IMR-90 (cell line): ENCODE results near the gene CLDN24. TPM values are rescaled to one million over a fixed set of nuclear protein-coding genes. Genes with fewer than 3 reads are reported as not detected.

Source experiments
- ATAC-seq: fragments of 200-7000 bp; cut with Tn5 transposase; 2 replicates; pipeline ENCODE4 v1.9.1; 2020; ENCODE audit warnings: low read depth, mild to moderate bottlenecking, moderate library complexity
- BruUV-seq: library from RNA; stranded (reverse); fragments of 400-500 nt; replicated peaks from 2 replicates; lab custom pipeline; 2021; lab: Mats Ljungman, UMichigan
- CTCF ChIA-PET: fragments of 300-600 bp; formaldehyde crosslinking; extraction: SDS; loops from one replicate; lab custom pipeline; 2021; ENCODE audit warnings: antibody characterized with exemption; lab: Yijun Ruan, JAX
- POLR2A ChIA-PET: fragments of 300-600 bp; sonication (Branson Sonifier 250); formaldehyde crosslinking; loops from one replicate; lab custom pipeline; 2022; ENCODE audit warnings: antibody characterized with exemption; ENCODE audit not compliant: unreplicated experiment; lab: Charles Lee
- DNase-seq: peaks from one replicate; pipeline ENCODE4 v3.0.0; 2013
- H2AFZ ChIP-seq: replicated peaks from 2 replicates; pipeline ENCODE3; 2013; ENCODE audit warnings: low read length, mild to moderate bottlenecking; ENCODE audit not compliant: poor library complexity
- H2AK5ac ChIP-seq: 2 replicates; pipeline ENCODE4 v1.6.1; 2013; ENCODE audit warnings: low read depth, low read length, inconsistent platforms
- H2AK9ac ChIP-seq: replicated peaks from 2 replicates; pipeline ENCODE3; 2013; ENCODE audit warnings: mild to moderate bottlenecking, low read depth, low read length, moderate library complexity; ENCODE audit not compliant: poor library complexity
- H2BK120ac ChIP-seq: 2 replicates; pipeline ENCODE4 v1.6.1; 2013; ENCODE audit warnings: low read depth, low read length, inconsistent platforms
- H2BK15ac ChIP-seq: 3 replicates; pipeline ENCODE4 v1.6.1; 2013; ENCODE audit warnings: low read depth, low read length, inconsistent platforms
- H2BK20ac ChIP-seq: 2 replicates; pipeline ENCODE4 v1.6.1; 2013; ENCODE audit warnings: low read depth, mild to moderate bottlenecking, inconsistent platforms, low read length, moderate library complexity
- H2BK5ac ChIP-seq: 2 replicates; pipeline ENCODE4 v1.6.1; 2013; ENCODE audit warnings: mild to moderate bottlenecking, low read depth, low read length, inconsistent platforms; ENCODE audit not compliant: poor library complexity, severe bottlenecking
- H3K14ac ChIP-seq: replicated peaks from 2 replicates; pipeline ENCODE4 v1.6.1; 2013; ENCODE audit warnings: low read depth, low read length, inconsistent platforms
- H3K18ac ChIP-seq: 2 replicates; pipeline ENCODE4 v1.6.1; 2013; ENCODE audit warnings: low read depth, low read length, control low read depth
- H3K23ac ChIP-seq: 2 replicates; pipeline ENCODE4 v1.6.1; 2013; ENCODE audit warnings: low read depth, low read length, inconsistent platforms
- H3K27ac ChIP-seq: 2 replicates; pipeline ENCODE4 v1.5.1; 2013; ENCODE audit warnings: mild to moderate bottlenecking, control low read depth, low read length; ENCODE audit not compliant: insufficient read depth
- H3K27me3 ChIP-seq: 2 replicates; pipeline ENCODE4 v1.6.1; 2013; ENCODE audit warnings: low read length; ENCODE audit not compliant: control insufficient read depth, insufficient read depth
- H3K36me3 ChIP-seq: 2 replicates; pipeline ENCODE4 v1.6.1; 2013; ENCODE audit warnings: low read length, mixed read lengths; ENCODE audit not compliant: control insufficient read depth, insufficient read depth
- H3K4ac ChIP-seq: 2 replicates; pipeline ENCODE4 v1.6.1; 2013; ENCODE audit warnings: low read depth, low read length, inconsistent platforms
- H3K4me1 ChIP-seq: 2 replicates; pipeline ENCODE4 v1.6.1; 2013; ENCODE audit warnings: low read length, mixed read lengths; ENCODE audit not compliant: control insufficient read depth, insufficient read depth
- H3K4me2 ChIP-seq: 2 replicates; pipeline ENCODE4 v1.6.1; 2013; ENCODE audit warnings: low read depth, mild to moderate bottlenecking, control low read depth, low read length, moderate library complexity
- H3K4me3 ChIP-seq: 2 replicates; pipeline ENCODE4 v1.5.1; 2013; ENCODE audit warnings: low read depth, mild to moderate bottlenecking, control low read depth, low read length, moderate library complexity; ENCODE audit not compliant: insufficient read depth
- H3K56ac ChIP-seq: 2 replicates; pipeline ENCODE4 v1.6.1; 2013; ENCODE audit warnings: low read length, inconsistent platforms; ENCODE audit not compliant: insufficient read depth; ENCODE audit errors: extremely low read depth
- H3K79me1 ChIP-seq, 2 experiments: 2 replicates each; pipeline ENCODE4 v1.6.1; 2013; ENCODE audit warnings: low read length in 2 of 2, inconsistent platforms in 1 of 2, low read depth in 1 of 2
- H3K9ac ChIP-seq: 2 replicates; pipeline ENCODE4 v1.6.1; 2013; ENCODE audit warnings: low read depth, low read length, control low read depth
- H3K9me1 ChIP-seq: 2 replicates; pipeline ENCODE4 v1.6.1; 2013; ENCODE audit warnings: low read length, inconsistent platforms; ENCODE audit not compliant: insufficient read depth
- H3K9me3 ChIP-seq: 2 replicates; pipeline ENCODE4 v1.6.1; 2013; ENCODE audit warnings: low read length; ENCODE audit not compliant: control insufficient read depth, insufficient read depth
- H4K20me1 ChIP-seq: 2 replicates; pipeline ENCODE4 v1.6.1; 2013; ENCODE audit warnings: low read length, inconsistent platforms; ENCODE audit not compliant: insufficient read depth
- H4K5ac ChIP-seq: 2 replicates; pipeline ENCODE4 v1.6.1; 2013; ENCODE audit warnings: mild to moderate bottlenecking, low read depth, low read length, control low read depth
- H4K8ac ChIP-seq, 2 experiments: 2 replicates each; pipeline ENCODE4 v1.6.1; 2013; ENCODE audit warnings: low read depth in 2 of 2, low read length in 2 of 2, control low read depth in 1 of 2, inconsistent platforms in 1 of 2
- H4K91ac ChIP-seq: 2 replicates; pipeline ENCODE4 v1.6.1; 2013; ENCODE audit warnings: low read depth, low read length, inconsistent platforms; ENCODE audit not compliant: insufficient read depth
- CEBPB ChIP-seq: IDR thresholded peaks from 2 replicates; pipeline ENCODE4 v1.6.1; 2012; ENCODE audit warnings: low read depth, low read length, improper control_type of control experiment
- CHD1 ChIP-seq: IDR thresholded peaks from 2 replicates; pipeline ENCODE4 v1.6.1; 2012; ENCODE audit warnings: low read depth, low read length, improper control_type of control experiment
- MAZ ChIP-seq: IDR thresholded peaks from 2 replicates; pipeline ENCODE4 v1.6.1; 2012; ENCODE audit warnings: low read depth, mild to moderate bottlenecking, low read length, improper control_type of control experiment, moderate library complexity, borderline replicate concordance
- RAD21 ChIP-seq: IDR thresholded peaks from 2 replicates; pipeline ENCODE4 v1.6.1; 2012; ENCODE audit warnings: low read length, improper control_type of control experiment
- RCOR1 ChIP-seq: IDR thresholded peaks from 2 replicates; pipeline ENCODE4 v1.6.1; 2012; ENCODE audit warnings: mild to moderate bottlenecking, low read length, improper control_type of control experiment; ENCODE audit not compliant: insufficient replicate concordance
- RFX5 ChIP-seq: IDR thresholded peaks from 2 replicates; pipeline ENCODE4 v1.8.0; 2012; ENCODE audit warnings: low read depth, mild to moderate bottlenecking, low read length, moderate library complexity
- SMC3 ChIP-seq: fragments of 150-350 bp; IDR thresholded peaks from 2 replicates; pipeline ENCODE4 v1.6.1; 2016; ENCODE audit warnings: low read depth, mild to moderate bottlenecking, antibody characterized with exemption, low read length, moderate library complexity
- WGBS, 2 experiments: methylation state at CpG; one replicate each; pipeline versions ENCODE4 v1.1.5 to v1.1.7; 2013; ENCODE audit warnings: missing lambda C conversion rate in 2 of 2; ENCODE audit not compliant: insufficient read length in 1 of 2; ENCODE audit errors: extremely low coverage in 2 of 2; 5-methylcytosine and 5-hydroxymethylcytosine counted together
- dilution Hi-C: fragments of 300-500 bp; cut with HindIII; formaldehyde crosslinking; loops from one replicate; pipeline ENCODE4 v1.14.3; 2018; ENCODE audit warnings: low sequenced_read_pairs; ENCODE audit not compliant: unreplicated experiment
- in situ Hi-C: fragments of 300-500 bp; cut with MboI; formaldehyde crosslinking; loops from 3 replicates; pipeline ENCODE4 v1.14.3; 2019; ENCODE audit warnings: low sequenced_read_pairs, inconsistent platforms, mixed read lengths
- intact Hi-C: fragments of 100-400 bp; cut with micrococcal nuclease; formaldehyde crosslinking; loops from 2 replicates; pipeline ENCODE4 v1.10.0; 2022
- polyA plus RNA-seq, 3 experiments: library from polyadenylated mRNA; depleted of rRNA; stranded (reverse); fragments of >200 nt; gene quantifications; 2 replicates each; pipeline ENCODE4 v1.2.3, GENCODE V29; 2012; ENCODE audit warnings: low replicate concordance in 1 of 3
- total RNA-seq: library from RNA; depleted of rRNA; stranded (reverse); fragments of >200 nt; gene quantifications from 2 replicates; pipeline ENCODE4 v1.2.3, GENCODE V29; 2012
- TF ChIP-seq, protein P1 (sequence below): fragments of 150-350 bp; IDR thresholded peaks from 2 replicates; pipeline ENCODE4 v1.6.1; 2016; ENCODE audit warnings: low read depth, mild to moderate bottlenecking, low read length, moderate library complexity, borderline replicate concordance
- TF ChIP-seq, protein P2 (sequence below): conservative IDR thresholded peaks from 2 replicates; pipeline ENCODE4 v1.5.1; 2012; ENCODE audit warnings: mild to moderate bottlenecking, low read depth, low read length, improper control_type of control experiment

The CLDN24 gene
- total and polyA plus RNA-seq, 2 of the 4 experiments (the other 2 are of a cell fraction): not detected

DNA sequence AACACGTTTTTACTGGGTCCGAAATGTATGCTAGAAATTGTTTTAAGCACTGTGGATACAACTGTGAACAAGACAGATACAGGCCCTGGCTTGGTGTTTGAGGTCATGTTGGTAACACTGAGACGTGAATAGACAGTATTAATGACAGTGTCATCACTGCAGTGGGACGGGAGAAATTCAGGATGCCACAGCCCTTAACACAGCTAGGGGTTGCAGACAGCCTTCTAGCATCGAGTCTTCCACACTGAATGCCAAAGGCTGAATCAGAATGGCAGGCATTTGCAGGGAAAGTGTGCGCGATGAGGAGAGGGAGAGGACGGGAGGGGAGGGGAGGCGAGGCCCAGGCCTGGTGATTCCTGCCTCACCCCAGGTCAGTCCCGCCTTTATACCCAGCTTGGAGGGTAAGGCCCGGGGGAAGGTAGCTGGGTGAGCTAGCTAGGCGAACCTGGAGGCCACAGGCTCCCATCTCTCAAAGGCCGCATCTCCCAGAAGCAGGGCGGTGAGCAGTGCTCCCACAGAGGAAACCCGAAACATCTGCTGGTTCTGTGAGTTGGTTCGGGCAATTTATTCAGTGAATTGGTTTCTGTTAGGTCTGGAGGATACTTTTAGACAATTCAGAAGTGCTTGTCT is 44.1 kb upstream of the CLDN24 start:
- no peak for ATAC-seq
- H3K36me3 ChIP-seq: no peaks in the 10 kb centered on the region
- dilution Hi-C loops (no loop called here), in situ Hi-C loops (no loop called here), intact Hi-C loops (no loop called here)
- ChIA-PET CTCF (no interaction called here), POLR2A (no interaction called here)
- H3K4ac ChIP-seq: no peak overlapping the region
- no peak overlapping the region for H3K14ac ChIP-seq
- H3K4me3 ChIP-seq: no peak overlapping the region
- no peak overlapping the region for H2BK5ac ChIP-seq
- H3K27ac ChIP-seq: no peak overlapping the region
- H3K56ac ChIP-seq: no peak overlapping the region
- H4K5ac ChIP-seq: no peak overlapping the region
- H4K91ac ChIP-seq: no peak overlapping the region
- H4K8ac ChIP-seq: no peak overlapping the region
- no peak overlapping the region for H3K18ac ChIP-seq
- H2BK15ac ChIP-seq: no peak overlapping the region
- H3K79me1 ChIP-seq: no peaks in the 10 kb centered on the region
- H3K27me3 ChIP-seq: no peaks in the 10 kb centered on the region; the same call in 1 of the 2 replicates
- H2BK120ac ChIP-seq: no peak overlapping the region
- H3K9me1 ChIP-seq: no peaks in the 10 kb centered on the region
- no peaks in the 10 kb centered on the region for H4K20me1 ChIP-seq
- H3K4me1 ChIP-seq: no peaks in the 10 kb centered on the region
- H3K4me2 ChIP-seq: no peak overlapping the region
- H2AK9ac ChIP-seq: peak overlapping the region; percentile 44
- peak overlapping the region; percentile 18 for H2AFZ ChIP-seq
- H3K23ac ChIP-seq: no peak overlapping the region
- H3K9me3 ChIP-seq: no peaks in the 10 kb centered on the region
- H2BK20ac ChIP-seq: no peak overlapping the region
- TF ChIP-seq MAZ: no peak
- no peak for TF ChIP-seq RAD21
- TF ChIP-seq RFX5: no peak
- TF ChIP-seq, protein P1, sequence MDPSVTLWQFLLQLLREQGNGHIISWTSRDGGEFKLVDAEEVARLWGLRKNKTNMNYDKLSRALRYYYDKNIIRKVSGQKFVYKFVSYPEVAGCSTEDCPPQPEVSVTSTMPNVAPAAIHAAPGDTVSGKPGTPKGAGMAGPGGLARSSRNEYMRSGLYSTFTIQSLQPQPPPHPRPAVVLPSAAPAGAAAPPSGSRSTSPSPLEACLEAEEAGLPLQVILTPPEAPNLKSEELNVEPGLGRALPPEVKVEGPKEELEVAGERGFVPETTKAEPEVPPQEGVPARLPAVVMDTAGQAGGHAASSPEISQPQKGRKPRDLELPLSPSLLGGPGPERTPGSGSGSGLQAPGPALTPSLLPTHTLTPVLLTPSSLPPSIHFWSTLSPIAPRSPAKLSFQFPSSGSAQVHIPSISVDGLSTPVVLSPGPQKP: no peak
- TF ChIP-seq RCOR1: no peak
- TF ChIP-seq CHD1: no peak
- TF ChIP-seq, protein P2, sequence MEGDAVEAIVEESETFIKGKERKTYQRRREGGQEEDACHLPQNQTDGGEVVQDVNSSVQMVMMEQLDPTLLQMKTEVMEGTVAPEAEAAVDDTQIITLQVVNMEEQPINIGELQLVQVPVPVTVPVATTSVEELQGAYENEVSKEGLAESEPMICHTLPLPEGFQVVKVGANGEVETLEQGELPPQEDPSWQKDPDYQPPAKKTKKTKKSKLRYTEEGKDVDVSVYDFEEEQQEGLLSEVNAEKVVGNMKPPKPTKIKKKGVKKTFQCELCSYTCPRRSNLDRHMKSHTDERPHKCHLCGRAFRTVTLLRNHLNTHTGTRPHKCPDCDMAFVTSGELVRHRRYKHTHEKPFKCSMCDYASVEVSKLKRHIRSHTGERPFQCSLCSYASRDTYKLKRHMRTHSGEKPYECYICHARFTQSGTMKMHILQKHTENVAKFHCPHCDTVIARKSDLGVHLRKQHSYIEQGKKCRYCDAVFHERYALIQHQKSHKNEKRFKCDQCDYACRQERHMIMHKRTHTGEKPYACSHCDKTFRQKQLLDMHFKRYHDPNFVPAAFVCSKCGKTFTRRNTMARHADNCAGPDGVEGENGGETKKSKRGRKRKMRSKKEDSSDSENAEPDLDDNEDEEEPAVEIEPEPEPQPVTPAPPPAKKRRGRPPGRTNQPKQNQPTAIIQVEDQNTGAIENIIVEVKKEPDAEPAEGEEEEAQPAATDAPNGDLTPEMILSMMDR: no peak
- TF ChIP-seq SMC3: no peak
- no peak for TF ChIP-seq CEBPB
- 60% methylated on average over 2 of the region's 16 CpGs; no CpG with 5 or more reads in 1 of the 2 experiments for WGBS, 2 experiments
- DNase-seq: no peak
- no peak overlapping the region for H3K9ac ChIP-seq
- H2AK5ac ChIP-seq: no peak overlapping the region
- BruUV-seq: no TSS peak
